Fibroblast of lung (primary cell): ENCODE measurements around the gene BCL7B. TPM values are rescaled to one million over a fixed set of nuclear protein-coding genes. Genes with fewer than 3 reads are reported as not detected.
"Not testable (repeated sequence)": the region's sequence is repeated elsewhere in the genome, so short reads cannot be mapped to it uniquely, and the experiment has no call there.

Experiments used
- DNase-seq, 2 donors: peaks; one replicate each; pipeline versions ENCODE4 v3.0.0 to v3.0.0-alpha.2; 2010; ENCODE audit warnings: low read depth in 2 of 2
- H2AFZ ChIP-seq: 2 replicates; pipeline ENCODE4 v1.5.1; 2012; ENCODE audit warnings: low read length, control low read depth, inconsistent platforms
- H3K27ac ChIP-seq: 2 replicates; pipeline ENCODE4 v1.5.1; 2011; ENCODE audit warnings: low read length, control low read depth; ENCODE audit not compliant: insufficient read depth
- H3K27me3 ChIP-seq: 2 replicates; pipeline ENCODE4 v1.5.1; 2011; ENCODE audit warnings: mild to moderate bottlenecking, low read length; ENCODE audit not compliant: control insufficient read depth, insufficient read depth
- H3K36me3 ChIP-seq: 2 replicates; pipeline ENCODE4 v1.5.1; 2011; ENCODE audit warnings: low read length; ENCODE audit not compliant: control insufficient read depth, insufficient read depth
- H3K4me1 ChIP-seq: 2 replicates; pipeline ENCODE4 v1.5.1; 2011; ENCODE audit warnings: low read length; ENCODE audit not compliant: control insufficient read depth, insufficient read depth; ENCODE audit errors: extremely low read depth
- H3K4me2 ChIP-seq: 2 replicates; pipeline ENCODE4 v1.5.1; 2011; ENCODE audit warnings: low read length, control low read depth; ENCODE audit not compliant: insufficient read depth; ENCODE audit errors: extremely low read depth
- H3K4me3 ChIP-seq, 4 experiments: fragments of 200-600 bp in 1 of 4; sonication (generic) in 1 of 4; replicated peaks in 1 of 4; 2 replicates each; pipeline ENCODE4 v1.5.1; 2011 to 2016; ENCODE audit warnings: low read length in 4 of 4, low read depth in 3 of 4, mild to moderate bottlenecking in 3 of 4, control low read depth in 2 of 4, inconsistent platforms in 1 of 4, mixed read lengths in 1 of 4; ENCODE audit not compliant: insufficient read depth in 1 of 4; ENCODE audit errors: control extremely low read depth in 1 of 4
- H3K79me2 ChIP-seq: 2 replicates; pipeline ENCODE4 v1.5.1; 2012; ENCODE audit warnings: mild to moderate bottlenecking, low read length, inconsistent platforms; ENCODE audit not compliant: control insufficient read depth, insufficient read depth
- H3K9ac ChIP-seq: 2 replicates; pipeline ENCODE4 v1.5.1; 2011; ENCODE audit warnings: mild to moderate bottlenecking, low read length, control low read depth; ENCODE audit not compliant: insufficient read depth
- H3K9me3 ChIP-seq: 2 replicates; pipeline ENCODE4 v1.5.1; 2012; ENCODE audit warnings: low read depth, low read length; ENCODE audit not compliant: control insufficient read depth, insufficient read depth
- H4K20me1 ChIP-seq: 2 replicates; pipeline ENCODE4 v1.5.1; 2011; ENCODE audit warnings: low read length; ENCODE audit not compliant: control insufficient read depth, insufficient read depth; ENCODE audit errors: extremely low read depth
- CTCF ChIP-seq, 2 donors: IDR thresholded peaks in 1 of 2; conservative IDR thresholded peaks in 1 of 2; 1 replicate in 1 of 2; 2 replicates in 1 of 2; pipeline ENCODE4 v1.5.1; 2011 to 2012; ENCODE audit warnings: low read length in 2 of 2, control low read depth in 1 of 2, inconsistent platforms in 1 of 2, low read depth in 1 of 2, mild to moderate bottlenecking in 1 of 2
- EZH2 ChIP-seq: IDR thresholded peaks from 2 replicates; pipeline ENCODE4 v1.5.1; 2012; ENCODE audit warnings: low read length, control low read depth, mild to moderate bottlenecking; ENCODE audit errors: missing control alignments
- polyA plus RNA-seq, 2 donors: library from polyadenylated mRNA; depleted of rRNA in 1 of 2; stranded (reverse) in 1 of 2; unstranded in 1 of 2; fragments of >200 nt; gene quantifications; 2 replicates each; pipeline ENCODE4 v1.2.1, GENCODE V29; 2011 to 2012; ENCODE audit warnings: missing spikeins in 1 of 2
- total RNA-seq: library from RNA; depleted of rRNA; stranded (reverse); fragments of >200 nt; gene quantifications from 2 replicates; pipeline ENCODE4 v1.2.1, GENCODE V29; 2014

BCL7B gene
- total and polyA plus RNA-seq, 2 donors (not counting 1 experiment from before 2014, with no cell fraction given) = 26.9 to 53.9 TPM

DNA sequence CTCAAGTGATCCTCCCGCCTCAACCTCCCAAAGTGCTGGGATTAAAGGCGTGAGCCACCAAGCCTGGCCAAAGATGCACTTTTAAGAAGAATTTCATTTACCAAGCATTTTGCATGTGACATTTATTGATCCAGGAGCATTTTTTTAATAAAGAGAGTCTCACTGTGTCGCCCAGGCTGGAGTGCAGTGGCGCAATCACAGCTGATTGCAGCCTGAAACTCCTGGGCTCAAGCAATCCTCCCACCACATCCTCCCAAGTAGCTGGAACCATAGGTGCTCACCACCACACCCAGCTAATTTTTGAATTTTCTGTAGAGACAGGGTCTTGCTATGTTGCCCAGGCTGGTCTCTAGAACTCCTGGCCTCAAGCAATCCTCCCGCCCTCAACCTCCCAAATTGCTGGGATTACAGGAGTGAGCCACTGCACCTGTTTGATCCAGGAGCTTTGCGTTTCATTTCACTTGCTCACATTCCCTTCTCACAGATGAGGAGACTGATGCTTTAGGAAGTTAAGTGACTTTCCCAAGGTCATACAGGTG is 25.2 kb upstream of the BCL7B start:
- peaks cover 4% of the 10 kb centered on the region for H3K79me2 ChIP-seq
- H3K9ac ChIP-seq = no peak overlapping the region
- no peak overlapping the region for H2AFZ ChIP-seq
- H3K4me3 ChIP-seq = no peak overlapping the region
- no peaks in the 10 kb centered on the region for H3K36me3 ChIP-seq
- no peak overlapping the region for H3K27ac ChIP-seq
- no peak for DNase-seq
- no peaks in the 10 kb centered on the region for H4K20me1 ChIP-seq
- no peak overlapping the region for H3K4me2 ChIP-seq
- H3K4me1 ChIP-seq = peaks cover 5% of the 10 kb centered on the region
- no peaks in the 10 kb centered on the region for H3K27me3 ChIP-seq
- no peaks in the 10 kb centered on the region for H3K9me3 ChIP-seq
- TF ChIP-seq EZH2 (no peak), CTCF (conservative IDR thresholded peaks at IDR 0.05 in 1 of 2, IDR thresholded peaks at IDR 0.05 in 1 of 2; ENCODE audit: low read depth in 1 of 2, low read length in 2 of 2) (no peak)

- not testable (repeated sequence) for H2AFZ ChIP-seq, H3K4me2 ChIP-seq, H3K27me3 ChIP-seq, H3K36me3 ChIP-seq, DNase-seq, H3K9me3 ChIP-seq, H3K4me3 ChIP-seq, H3K9ac ChIP-seq, H3K27ac ChIP-seq, H4K20me1 ChIP-seq
- Histone ChIP-seq H3K79me2 (peaks cover 21% of the 10 kb centered on the region), H3K4me1 (peaks cover 10% of the 10 kb centered on the region)
Observed at GRCh38 chr7:73581006-73581405, 23.5 kb upstream of the BCL7B start.

DNA sequence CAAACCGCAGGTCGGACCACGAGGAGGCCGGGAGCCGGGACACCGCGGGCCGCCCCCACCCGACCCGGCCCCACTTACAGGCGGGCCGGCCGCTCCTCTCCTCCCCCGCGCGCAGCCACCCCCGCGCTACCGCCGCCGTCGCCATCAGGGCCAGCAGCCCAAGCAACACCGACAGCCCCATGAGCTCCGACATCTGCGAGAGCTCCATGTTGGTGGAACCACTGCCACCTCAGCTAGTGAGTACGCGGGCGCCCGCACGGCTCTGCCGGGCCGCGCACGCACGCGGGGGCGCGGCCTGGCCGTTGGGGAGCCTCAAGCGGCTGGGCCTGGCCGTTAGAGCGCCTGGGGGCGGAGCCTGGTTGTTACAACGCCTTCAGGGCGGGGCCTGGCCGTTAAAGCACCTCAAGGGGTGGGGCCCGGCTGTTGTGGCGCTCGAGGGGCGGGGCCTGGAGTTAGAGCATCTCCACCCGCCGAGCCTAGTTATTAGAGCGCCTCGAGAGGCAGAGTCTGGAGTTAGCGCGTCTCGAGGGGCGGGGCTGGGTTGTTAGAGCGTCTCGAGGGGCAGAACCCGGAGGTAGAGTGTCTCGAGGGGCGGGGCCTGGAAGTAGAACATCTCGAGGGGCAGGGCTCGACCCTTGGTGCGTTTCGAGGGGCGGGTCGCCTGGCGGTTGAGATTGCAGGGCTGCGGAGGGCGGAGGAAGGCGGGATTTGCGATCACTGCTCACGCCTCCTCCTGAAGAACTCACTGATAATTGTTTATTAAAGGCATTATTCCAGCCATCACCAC is 21.0 kb upstream of the BCL7B start, which contains the start of gene TBL2:
Gene TBL2 (minus strand): TSS at position 238 of the 787 bp plus-strand sequence. CDS start 30 bp downstream, at position 208.
- TF ChIP-seq EZH2 (no peak), CTCF (conservative IDR thresholded peaks at IDR 0.05 in 1 of 2, IDR thresholded peaks at IDR 0.05 in 1 of 2; ENCODE audit: low read depth in 1 of 2, low read length in 2 of 2) (peak in 1 of 2 donors; percentile 27)

More for the DNA sequence above, 21.0 kb upstream of the BCL7B start, which contains the start of gene TBL2:
- DNase-seq = peak; percentile 95 to 99
- H3K4me2 ChIP-seq = peak within 1 kb of the TSS; percentile 94
- H3K4me1 ChIP-seq = peaks cover 10% of the 10 kb centered on the region
- H3K27ac ChIP-seq = peak within 1 kb of the TSS; percentile 92
- peak within 1 kb of the TSS; percentile 96 for H2AFZ ChIP-seq
- no peaks in the 10 kb centered on the region for H4K20me1 ChIP-seq
- peak within 1 kb of the TSS; percentile 94 for H3K9ac ChIP-seq
- H3K9me3 ChIP-seq = no peaks in the 10 kb centered on the region
- H3K36me3 ChIP-seq = peaks cover 9% of the 10 kb centered on the region
- no peaks in the 10 kb centered on the region for H3K27me3 ChIP-seq
- peak within 1 kb of the TSS; percentile 80 to 99 (median 94) for H3K4me3 ChIP-seq
- H3K79me2 ChIP-seq = peaks cover 30% of the 10 kb centered on the region
